GM12878 (cell line): Measurements from ENCODE around the gene SULT1C3.

ENCODE experiments used
- BHLHE40 ChIP-seq, 2 experiments: fragments of 450-650 bp in 1 of 2; IDR thresholded peaks; 2 replicates each; pipeline ENCODE4 v1.6.1; 2011 to 2017; ENCODE audit warnings: low read depth in 2 of 2, borderline replicate concordance in 1 of 2, improper control_type of control experiment in 1 of 2, low read length in 1 of 2, mild to moderate bottlenecking in 1 of 2
- CREB1 ChIP-seq: IDR thresholded peaks from 2 replicates; pipeline ENCODE4 v1.6.1; 2012; ENCODE audit warnings: low read depth, mild to moderate bottlenecking, inconsistent platforms
- EP300 ChIP-seq, 2 experiments: fragments of 150-350 bp in 1 of 2; IDR thresholded peaks; 2 replicates each; pipeline ENCODE4 v1.6.1; 2011 to 2012; ENCODE audit warnings: low read depth in 2 of 2, low read length in 2 of 2, borderline replicate concordance in 1 of 2, improper control_type of control experiment in 1 of 2, inconsistent platforms in 1 of 2; ENCODE audit not compliant: control insufficient read depth in 1 of 2
- EZH2 ChIP-seq: IDR thresholded peaks from 2 replicates; pipeline ENCODE4 v1.6.1; 2012; ENCODE audit warnings: low read depth, mild to moderate bottlenecking, control low read depth, inconsistent platforms, low read length, borderline replicate concordance; ENCODE audit not compliant: control insufficient read depth
- TF ChIP-seq, protein P1 (sequence below), 3 experiments: IDR thresholded peaks in 2 of 3; conservative IDR thresholded peaks in 1 of 3; 2 replicates each; pipeline ENCODE4 v1.5.1; 2011; ENCODE audit warnings: low read depth in 3 of 3, low read length in 3 of 3, mild to moderate bottlenecking in 3 of 3, control low read depth in 2 of 3, moderate library complexity in 2 of 3, inconsistent platforms in 1 of 3, mixed read lengths in 1 of 3; ENCODE audit not compliant: control insufficient read depth in 2 of 3, insufficient read depth in 1 of 3; ENCODE audit errors: extremely low read depth in 1 of 3

GRCh38 chr2:108285616-108286015 is 45.8 kb downstream of the SULT1C3 start:
- TF ChIP-seq BHLHE40 (IDR thresholded peaks at IDR 0.05; ENCODE audit: borderline replicate concordance in 1 of 2, low read depth in 2 of 2, low read length in 1 of 2) = no peak
- TF ChIP-seq CREB1 = no peak
- TF ChIP-seq EP300 (IDR thresholded peaks at IDR 0.05; ENCODE audit: borderline replicate concordance in 1 of 2, control insufficient read depth in 1 of 2, low read depth in 2 of 2, low read length in 2 of 2) = no peak
- TF ChIP-seq, protein P1, sequence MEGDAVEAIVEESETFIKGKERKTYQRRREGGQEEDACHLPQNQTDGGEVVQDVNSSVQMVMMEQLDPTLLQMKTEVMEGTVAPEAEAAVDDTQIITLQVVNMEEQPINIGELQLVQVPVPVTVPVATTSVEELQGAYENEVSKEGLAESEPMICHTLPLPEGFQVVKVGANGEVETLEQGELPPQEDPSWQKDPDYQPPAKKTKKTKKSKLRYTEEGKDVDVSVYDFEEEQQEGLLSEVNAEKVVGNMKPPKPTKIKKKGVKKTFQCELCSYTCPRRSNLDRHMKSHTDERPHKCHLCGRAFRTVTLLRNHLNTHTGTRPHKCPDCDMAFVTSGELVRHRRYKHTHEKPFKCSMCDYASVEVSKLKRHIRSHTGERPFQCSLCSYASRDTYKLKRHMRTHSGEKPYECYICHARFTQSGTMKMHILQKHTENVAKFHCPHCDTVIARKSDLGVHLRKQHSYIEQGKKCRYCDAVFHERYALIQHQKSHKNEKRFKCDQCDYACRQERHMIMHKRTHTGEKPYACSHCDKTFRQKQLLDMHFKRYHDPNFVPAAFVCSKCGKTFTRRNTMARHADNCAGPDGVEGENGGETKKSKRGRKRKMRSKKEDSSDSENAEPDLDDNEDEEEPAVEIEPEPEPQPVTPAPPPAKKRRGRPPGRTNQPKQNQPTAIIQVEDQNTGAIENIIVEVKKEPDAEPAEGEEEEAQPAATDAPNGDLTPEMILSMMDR (IDR thresholded peaks at IDR 0.05 in 2 of 3, conservative IDR thresholded peaks at IDR 0.05 in 1 of 3; ENCODE audit: control insufficient read depth in 2 of 3, extremely low read depth in 1 of 3, insufficient read depth in 1 of 3, low read depth in 3 of 3, low read length in 3 of 3) = no peak
- no peak for TF ChIP-seq EZH2
